Karpas-422 (cell line): ENCODE data around the gene SKAP1. TPM values are rescaled to one million over a fixed set of nuclear protein-coding genes. Genes with fewer than 3 reads are reported as not detected.

Source experiments
- DNase-seq: peaks from one replicate; pipeline ENCODE4 v3.0.0-alpha.2; 2015
- H2AFZ ChIP-seq: fragments of 200-600 bp; sonication (generic); 2 replicates; pipeline ENCODE4 v1.6.1; 2014; ENCODE audit warnings: antibody characterized with exemption, low read length, mixed read lengths
- H3K27ac ChIP-seq: fragments of 200-600 bp; sonication (generic); 2 replicates; pipeline ENCODE4 v1.5.1; 2014; ENCODE audit warnings: mild to moderate bottlenecking, low read length, moderate library complexity
- H3K27me3 ChIP-seq: fragments of 200-600 bp; sonication (generic); 2 replicates; pipeline ENCODE4 v1.6.1; 2014; ENCODE audit warnings: low read length, mixed read lengths
- H3K36me3 ChIP-seq: fragments of 200-600 bp; sonication (generic); 2 replicates; pipeline ENCODE4 v1.6.1; 2014; ENCODE audit warnings: low read length, mixed read lengths; ENCODE audit not compliant: insufficient read depth
- H3K4me1 ChIP-seq: fragments of 200-600 bp; sonication (generic); 2 replicates; pipeline ENCODE4 v1.6.1; 2014; ENCODE audit warnings: mild to moderate bottlenecking, low read length, mixed read lengths
- H3K4me2 ChIP-seq: fragments of 200-600 bp; sonication (generic); 2 replicates; pipeline ENCODE4 v1.6.1; 2014; ENCODE audit warnings: low read length, low read depth, mild to moderate bottlenecking; ENCODE audit not compliant: poor library complexity, severe bottlenecking
- H3K4me3 ChIP-seq: fragments of 200-600 bp; sonication (generic); 2 replicates; pipeline ENCODE4 v1.5.1; 2014; ENCODE audit warnings: mild to moderate bottlenecking, antibody characterized with exemption, low read length, mixed read lengths
- H3K79me2 ChIP-seq: fragments of 200-600 bp; sonication (generic); 2 replicates; pipeline ENCODE4 v1.6.1; 2014; ENCODE audit warnings: mild to moderate bottlenecking, low read length, mixed read lengths
- H3K9ac ChIP-seq: fragments of 200-600 bp; sonication (generic); 2 replicates; pipeline ENCODE4 v1.6.0; 2014; ENCODE audit warnings: low read length
- H3K9me2 ChIP-seq: fragments of 200-600 bp; sonication (generic), shearing (Covaris generic); replicated peaks from 2 replicates; pipeline ENCODE4 v1.6.0; 2014; ENCODE audit warnings: mild to moderate bottlenecking, low read length, moderate library complexity; ENCODE audit not compliant: insufficient read depth
- H3K9me3 ChIP-seq: fragments of 300-700, 200-600 bp; sonication (generic); 2 replicates; pipeline ENCODE4 v1.6.1; 2014; ENCODE audit warnings: low read length, mixed read lengths
- H4K20me1 ChIP-seq: fragments of 200-600 bp; sonication (generic); 2 replicates; pipeline ENCODE4 v1.6.1; 2014; ENCODE audit warnings: mild to moderate bottlenecking, antibody characterized with exemption, low read length, low read depth; ENCODE audit not compliant: insufficient read depth
- total RNA-seq: library from RNA; depleted of rRNA; stranded (reverse); fragments of >200 nt; shearing (Covaris generic); gene quantifications from 2 replicates; pipeline ENCODE4 v1.2.3, GENCODE V29; 2014; ENCODE audit warnings: low replicate concordance

Gene SKAP1
- total RNA-seq, 1 experiment from 2014 or later, result 1.2 TPM

- no peaks in the 10 kb centered on the region for H3K36me3 ChIP-seq
- H3K9me3 ChIP-seq, result no peaks in the 10 kb centered on the region
- no peak overlapping the region for H3K9ac ChIP-seq
- no peak for DNase-seq
- H3K4me1 ChIP-seq, result no peaks in the 10 kb centered on the region
- no peak overlapping the region for H3K4me3 ChIP-seq
- no peaks in the 10 kb centered on the region for H3K9me2 ChIP-seq
- H3K27ac ChIP-seq, result no peak overlapping the region
- H3K4me2 ChIP-seq, result no peak overlapping the region
- H3K79me2 ChIP-seq, result no peaks in the 10 kb centered on the region
- no peaks in the 10 kb centered on the region for H4K20me1 ChIP-seq
- H2AFZ ChIP-seq, result no peak overlapping the region
- H3K27me3 ChIP-seq, result no peaks in the 10 kb centered on the region
Observed at GRCh38 chr17:48391444-48391843, 38.6 kb downstream of the SKAP1 start.

- Histone ChIP-seq H3K9ac (no peak overlapping the region), H3K4me2 (no peak overlapping the region), H3K9me2 (no peaks in the 10 kb centered on the region), H3K27ac (no peak overlapping the region), H3K36me3 (no peaks in the 10 kb centered on the region), H3K4me1 (no peaks in the 10 kb centered on the region), H3K27me3 (no peaks in the 10 kb centered on the region), H3K79me2 (no peaks in the 10 kb centered on the region), H2AFZ (no peak overlapping the region), H3K9me3 (no peaks in the 10 kb centered on the region), H4K20me1 (no peaks in the 10 kb centered on the region), H3K4me3 (no peak overlapping the region)
- no peak for DNase-seq
Observed at GRCh38 chr17:48389903-48390302, 40.1 kb downstream of the SKAP1 start.

GRCh38 chr17:48388955-48389743, 40.9 kb downstream of the SKAP1 start:
- no peak for DNase-seq
- Histone ChIP-seq H3K9ac (no peak overlapping the region), H3K36me3 (no peaks in the 10 kb centered on the region), H3K4me3 (no peak overlapping the region), H3K4me1 (no peaks in the 10 kb centered on the region), H3K27me3 (no peaks in the 10 kb centered on the region), H3K79me2 (no peaks in the 10 kb centered on the region), H3K4me2 (no peak overlapping the region), H3K9me3 (no peaks in the 10 kb centered on the region), H2AFZ (no peak overlapping the region), H3K9me2 (no peaks in the 10 kb centered on the region), H3K27ac (no peak overlapping the region), H4K20me1 (no peaks in the 10 kb centered on the region)

GRCh38 chr17:48386826-48387225, 43.2 kb downstream of the SKAP1 start:
- no peaks in the 10 kb centered on the region for H3K36me3 ChIP-seq
- DNase-seq, result no peak
- H3K4me3 ChIP-seq, result no peak overlapping the region
- H3K4me1 ChIP-seq, result peaks cover 9% of the 10 kb centered on the region
- no peak overlapping the region for H3K4me2 ChIP-seq
- no peaks in the 10 kb centered on the region for H3K79me2 ChIP-seq
- H3K27ac ChIP-seq, result no peak overlapping the region
- H3K9me3 ChIP-seq, result no peaks in the 10 kb centered on the region
- no peaks in the 10 kb centered on the region for H3K27me3 ChIP-seq
- H4K20me1 ChIP-seq, result no peaks in the 10 kb centered on the region
- no peaks in the 10 kb centered on the region for H3K9me2 ChIP-seq
- H2AFZ ChIP-seq, result no peak overlapping the region
- no peak overlapping the region for H3K9ac ChIP-seq

DNA sequence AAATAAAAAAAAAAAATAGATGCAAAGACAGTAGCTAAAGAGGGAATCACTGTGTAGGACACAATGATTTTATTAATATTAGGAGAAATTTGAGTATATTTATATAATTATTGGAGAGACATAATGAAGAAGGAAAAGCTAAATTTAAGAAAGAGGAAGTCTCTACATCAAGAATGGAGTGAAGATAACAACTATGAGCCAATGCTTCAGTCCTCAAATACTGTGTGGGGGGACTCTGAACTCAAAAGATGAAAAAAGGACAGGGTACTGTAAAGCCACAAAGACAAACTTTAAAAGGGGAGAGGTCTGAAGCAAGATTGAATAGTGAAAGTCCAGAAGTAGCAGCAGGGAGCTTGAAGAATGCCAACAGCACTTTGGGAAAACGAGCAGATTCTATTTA, 44.7 kb downstream of the SKAP1 start:
- no peak for DNase-seq
- Histone ChIP-seq H3K9me2 (no peaks in the 10 kb centered on the region), H3K9me3 (no peaks in the 10 kb centered on the region), H3K4me3 (no peak overlapping the region), H3K36me3 (no peaks in the 10 kb centered on the region), H3K27ac (no peak overlapping the region), H4K20me1 (no peaks in the 10 kb centered on the region), H3K79me2 (no peaks in the 10 kb centered on the region), H3K27me3 (no peaks in the 10 kb centered on the region), H3K4me2 (no peak overlapping the region), H3K4me1 (peaks cover 9% of the 10 kb centered on the region), H3K9ac (no peak overlapping the region), H2AFZ (no peak overlapping the region)

GRCh38 chr17:48384164-48384563, 45.9 kb downstream of the SKAP1 start:
- Histone ChIP-seq H3K79me2 (no peaks in the 10 kb centered on the region), H3K9me2 (no peaks in the 10 kb centered on the region), H3K4me1 (peaks cover 9% of the 10 kb centered on the region), H3K9me3 (no peaks in the 10 kb centered on the region), H4K20me1 (no peaks in the 10 kb centered on the region), H2AFZ (no peak overlapping the region), H3K9ac (no peak overlapping the region), H3K36me3 (no peaks in the 10 kb centered on the region), H3K4me3 (no peak overlapping the region), H3K4me2 (no peak overlapping the region), H3K27me3 (no peaks in the 10 kb centered on the region), H3K27ac (no peak overlapping the region)
- DNase-seq, result no peak

- H3K27me3 ChIP-seq, result no peaks in the 10 kb centered on the region
- H3K4me3 ChIP-seq, result no peak overlapping the region
- H2AFZ ChIP-seq, result no peak overlapping the region
- H3K27ac ChIP-seq, result no peak overlapping the region
- DNase-seq, result peak; percentile 47
- no peak overlapping the region for H3K4me2 ChIP-seq
- H3K36me3 ChIP-seq, result no peaks in the 10 kb centered on the region
- no peaks in the 10 kb centered on the region for H3K9me2 ChIP-seq
- H3K9me3 ChIP-seq, result no peaks in the 10 kb centered on the region
- H3K79me2 ChIP-seq, result no peaks in the 10 kb centered on the region
- H3K4me1 ChIP-seq, result peaks cover 9% of the 10 kb centered on the region
- H4K20me1 ChIP-seq, result no peaks in the 10 kb centered on the region
- no peak overlapping the region for H3K9ac ChIP-seq
Observed at GRCh38 chr17:48382989-48383388, 47.0 kb downstream of the SKAP1 start.

GRCh38 chr17:48378708-48379392, 51.2 kb downstream of the SKAP1 start:
- H3K79me2 ChIP-seq, result no peaks in the 10 kb centered on the region
- H4K20me1 ChIP-seq, result no peaks in the 10 kb centered on the region
- no peaks in the 10 kb centered on the region for H3K9me3 ChIP-seq
- H3K27me3 ChIP-seq, result no peaks in the 10 kb centered on the region
- no peaks in the 10 kb centered on the region for H3K36me3 ChIP-seq
- H3K27ac ChIP-seq, result no peak overlapping the region
- no peak overlapping the region for H3K4me3 ChIP-seq
- no peak for DNase-seq
- no peak overlapping the region for H3K9ac ChIP-seq
- no peak overlapping the region for H2AFZ ChIP-seq
- no peaks in the 10 kb centered on the region for H3K9me2 ChIP-seq
- H3K4me2 ChIP-seq, result no peak overlapping the region
- peaks cover 9% of the 10 kb centered on the region for H3K4me1 ChIP-seq
